Measurements from ENCODE around the gene BEST4.
"Not testable (repeated sequence)": the region's sequence is repeated elsewhere in the genome, so short reads cannot be mapped to it uniquely, and the experiment has no call there.

Gene BEST4

DNA sequence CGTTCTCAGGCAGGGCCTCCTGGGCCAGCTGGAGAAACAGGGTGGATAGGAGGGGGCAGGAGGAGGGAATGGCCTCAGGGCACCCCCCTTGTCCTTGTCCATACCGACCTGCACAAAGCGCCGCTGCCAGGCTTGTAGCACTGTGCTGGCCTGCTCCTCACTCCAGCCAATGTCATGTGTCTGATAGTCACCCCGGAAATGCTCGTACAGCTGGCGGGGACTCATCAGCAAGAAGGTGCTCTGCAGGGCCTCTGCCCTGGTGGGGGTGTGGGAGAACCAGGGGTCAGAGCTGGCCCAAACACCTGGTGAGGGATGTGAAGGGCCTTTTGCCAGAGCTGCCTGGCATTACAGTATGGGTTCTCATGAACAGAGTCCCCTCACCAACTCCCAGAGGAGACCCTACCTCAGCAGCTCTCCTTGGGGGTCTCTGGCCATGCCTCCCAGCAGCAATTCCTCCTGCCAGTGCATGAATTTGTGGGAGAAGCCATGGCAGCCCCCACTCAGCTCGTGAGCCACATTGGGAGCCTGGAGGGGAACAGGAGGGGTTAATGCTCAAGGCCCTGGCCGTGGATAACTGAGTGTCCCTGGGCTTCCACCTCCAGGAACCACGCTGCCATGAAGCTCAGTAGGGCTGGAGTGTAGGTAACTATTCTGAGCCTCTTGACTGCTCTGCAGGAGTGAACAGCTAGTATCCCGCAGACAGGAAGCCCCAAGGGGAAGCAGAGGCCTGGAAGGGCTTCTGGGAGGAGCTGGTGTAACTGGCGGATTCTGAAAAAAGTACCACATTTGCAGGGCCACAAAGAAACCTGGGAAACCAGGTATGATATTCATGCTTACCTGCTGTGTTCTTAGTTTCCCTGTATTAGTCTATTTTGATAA lies 41.8 kb upstream of the BEST4 start:
- FAIRE-seq, result no peak
- DNase-seq (ENCODE audit: insufficient read length, low spot score), result no peak
- TF ChIP-seq, protein P1, sequence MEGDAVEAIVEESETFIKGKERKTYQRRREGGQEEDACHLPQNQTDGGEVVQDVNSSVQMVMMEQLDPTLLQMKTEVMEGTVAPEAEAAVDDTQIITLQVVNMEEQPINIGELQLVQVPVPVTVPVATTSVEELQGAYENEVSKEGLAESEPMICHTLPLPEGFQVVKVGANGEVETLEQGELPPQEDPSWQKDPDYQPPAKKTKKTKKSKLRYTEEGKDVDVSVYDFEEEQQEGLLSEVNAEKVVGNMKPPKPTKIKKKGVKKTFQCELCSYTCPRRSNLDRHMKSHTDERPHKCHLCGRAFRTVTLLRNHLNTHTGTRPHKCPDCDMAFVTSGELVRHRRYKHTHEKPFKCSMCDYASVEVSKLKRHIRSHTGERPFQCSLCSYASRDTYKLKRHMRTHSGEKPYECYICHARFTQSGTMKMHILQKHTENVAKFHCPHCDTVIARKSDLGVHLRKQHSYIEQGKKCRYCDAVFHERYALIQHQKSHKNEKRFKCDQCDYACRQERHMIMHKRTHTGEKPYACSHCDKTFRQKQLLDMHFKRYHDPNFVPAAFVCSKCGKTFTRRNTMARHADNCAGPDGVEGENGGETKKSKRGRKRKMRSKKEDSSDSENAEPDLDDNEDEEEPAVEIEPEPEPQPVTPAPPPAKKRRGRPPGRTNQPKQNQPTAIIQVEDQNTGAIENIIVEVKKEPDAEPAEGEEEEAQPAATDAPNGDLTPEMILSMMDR (IDR thresholded peaks at IDR 0.05; ENCODE audit: insufficient read depth, missing control alignments), result no peak

DNA sequence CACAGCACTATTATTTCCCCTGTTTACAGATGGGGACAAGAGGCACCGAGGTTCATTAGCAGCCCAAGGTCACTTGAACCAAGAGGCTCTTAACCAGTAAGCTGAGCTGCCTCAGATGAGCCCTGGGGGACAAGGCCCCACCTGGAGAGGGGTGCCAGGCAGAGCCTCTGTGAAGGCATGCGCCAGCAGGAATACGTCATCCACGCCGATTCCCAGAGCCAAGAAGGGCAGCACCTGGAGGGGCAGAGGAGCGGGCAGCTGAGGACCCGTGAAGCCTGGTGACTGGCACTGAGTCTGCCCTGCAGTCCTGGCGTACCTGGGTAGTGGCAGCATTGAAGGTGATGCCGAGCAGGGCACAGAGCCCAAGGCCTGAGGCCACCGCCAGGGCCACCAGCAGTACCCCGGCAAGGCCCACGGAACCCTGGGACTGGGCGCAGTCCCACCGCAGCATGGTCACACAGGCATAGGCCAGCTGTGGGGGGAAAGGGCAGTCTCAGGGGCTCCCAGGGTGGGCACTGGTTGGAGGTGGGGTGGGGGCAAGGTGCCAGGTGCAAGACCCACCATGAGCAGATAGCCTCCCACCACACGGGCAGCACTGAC lies 41.0 kb upstream of the BEST4 start:
- DNase-seq (ENCODE audit: insufficient read length, low spot score), result no peak
- TF ChIP-seq, protein P1 (IDR thresholded peaks at IDR 0.05; ENCODE audit: insufficient read depth, missing control alignments), result no peak
- no peak for FAIRE-seq

DNA sequence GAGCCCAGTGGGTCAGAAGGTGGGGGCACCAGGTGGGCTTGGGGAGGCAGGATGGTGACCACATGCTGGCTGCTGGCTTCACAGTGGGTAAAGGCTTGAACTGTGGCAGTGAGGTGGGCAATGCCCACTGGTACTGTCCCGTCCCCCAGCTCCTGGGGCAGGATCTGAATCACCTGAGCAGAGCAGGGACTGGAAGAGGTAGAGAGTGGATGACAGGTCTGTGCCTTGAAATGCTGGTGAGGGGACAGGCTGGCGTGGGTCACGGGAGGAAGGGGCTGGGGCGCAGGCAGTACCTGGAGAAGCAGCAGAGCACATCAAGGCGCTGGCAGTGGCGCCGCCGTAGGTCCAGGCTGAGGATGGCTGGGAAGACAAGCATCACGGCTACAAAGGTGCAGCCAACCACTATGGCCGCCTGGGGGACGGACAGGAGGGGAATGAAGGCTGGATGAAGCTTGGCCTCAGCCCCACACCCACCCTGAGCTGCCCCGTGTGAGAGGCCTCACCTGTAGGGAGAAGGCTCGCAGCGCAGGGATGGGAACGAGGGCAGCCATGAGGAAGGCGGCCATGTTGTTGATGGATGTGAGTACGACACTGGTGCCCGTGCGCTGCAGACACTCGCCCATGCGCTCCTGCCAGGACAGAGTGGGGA lies 40.2 kb upstream of the BEST4 start:
- no peak for DNase-seq (ENCODE audit: insufficient read length, low spot score)
- TF ChIP-seq, protein P1 (IDR thresholded peaks at IDR 0.05; ENCODE audit: insufficient read depth, missing control alignments), result no peak
- no peak for FAIRE-seq

DNA sequence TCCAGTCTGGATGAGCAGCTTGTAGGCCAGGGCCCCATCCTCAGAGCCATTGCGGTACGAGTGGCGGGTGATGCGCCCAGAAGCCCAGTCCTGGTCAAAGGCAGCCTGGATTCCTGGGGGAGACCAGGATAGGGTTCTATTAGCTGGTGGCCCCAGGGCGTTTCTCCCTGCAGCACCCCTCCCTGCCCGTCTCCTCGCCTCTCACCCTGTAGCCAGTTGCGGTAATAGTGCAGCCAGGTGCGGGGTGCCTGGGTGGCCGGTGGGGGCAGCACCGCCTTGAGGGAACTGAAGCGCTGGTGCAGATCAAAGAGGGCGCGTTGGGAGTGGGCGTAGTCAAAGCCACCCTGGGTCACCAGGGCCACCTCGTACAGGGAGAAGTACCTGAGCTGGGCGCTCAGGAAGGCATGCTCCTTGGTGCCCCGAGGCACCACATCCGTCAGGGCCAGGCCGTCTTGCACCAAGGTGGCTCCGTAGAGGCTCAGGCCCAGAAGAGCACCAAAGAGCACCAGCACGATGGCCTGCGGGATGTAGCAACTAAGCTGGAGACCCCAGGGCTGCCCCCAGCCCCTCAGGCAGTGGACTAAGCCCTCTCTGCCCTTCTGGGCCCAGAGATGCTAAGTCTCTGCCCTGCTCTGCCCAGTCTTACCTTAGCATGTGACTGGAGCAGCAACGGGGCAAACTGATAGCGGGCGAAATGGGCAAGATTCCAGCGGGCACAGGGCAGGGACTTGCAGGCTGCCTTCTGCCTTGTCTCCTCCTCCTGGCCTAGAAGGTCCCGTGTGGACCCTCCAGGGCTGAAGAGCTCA lies 39.4 kb upstream of the BEST4 start:
- no peak for DNase-seq (ENCODE audit: insufficient read length, low spot score)
- FAIRE-seq, result no peak
- TF ChIP-seq, protein P1 (IDR thresholded peaks at IDR 0.05; ENCODE audit: insufficient read depth, missing control alignments), result no peak

DNA sequence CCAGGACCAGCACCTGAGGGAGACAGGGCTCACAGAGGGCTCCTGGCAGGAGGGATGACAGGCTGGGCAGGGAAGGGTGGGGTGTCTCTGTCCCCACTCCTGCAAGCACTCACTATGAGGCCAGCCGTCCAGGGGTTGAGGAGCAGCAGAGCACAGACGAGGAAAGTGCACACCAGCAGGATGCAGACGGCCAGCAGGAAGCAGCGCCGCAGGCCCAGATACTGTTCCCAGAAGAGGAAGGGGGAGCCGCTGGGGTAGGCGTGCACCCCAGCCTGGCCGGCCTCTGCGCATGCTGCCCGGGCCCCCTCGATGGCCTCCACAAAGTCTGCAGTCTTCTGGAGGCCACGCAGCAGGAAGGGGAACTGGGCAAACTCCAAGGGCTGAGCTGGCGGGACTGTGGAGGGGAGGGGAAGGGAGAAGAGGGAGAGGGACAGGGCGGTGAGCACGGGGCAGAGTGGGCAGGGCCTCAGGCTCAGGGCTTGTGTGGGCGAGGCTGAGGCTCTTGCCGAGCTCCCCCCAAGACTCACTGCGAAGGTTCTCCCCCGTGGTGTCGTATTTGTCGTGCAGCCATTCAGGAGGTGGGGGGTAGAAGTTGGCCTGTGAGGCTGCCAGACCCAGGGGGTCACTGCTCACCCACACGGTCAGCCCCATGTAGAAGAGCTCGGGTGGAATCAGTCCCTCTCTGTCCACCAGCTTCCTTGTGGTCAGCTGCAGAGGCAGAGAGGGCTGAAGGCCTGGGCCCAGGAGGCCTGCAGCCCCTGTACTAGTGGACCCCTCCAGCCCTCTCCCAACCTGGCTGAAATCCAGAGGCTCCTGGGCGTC lies 38.6 kb upstream of the BEST4 start:
- DNase-seq (ENCODE audit: insufficient read length, low spot score) (no peak), FAIRE-seq (no peak)
- TF ChIP-seq, protein P1 (IDR thresholded peaks at IDR 0.05; ENCODE audit: insufficient read depth, missing control alignments), result no peak

DNA sequence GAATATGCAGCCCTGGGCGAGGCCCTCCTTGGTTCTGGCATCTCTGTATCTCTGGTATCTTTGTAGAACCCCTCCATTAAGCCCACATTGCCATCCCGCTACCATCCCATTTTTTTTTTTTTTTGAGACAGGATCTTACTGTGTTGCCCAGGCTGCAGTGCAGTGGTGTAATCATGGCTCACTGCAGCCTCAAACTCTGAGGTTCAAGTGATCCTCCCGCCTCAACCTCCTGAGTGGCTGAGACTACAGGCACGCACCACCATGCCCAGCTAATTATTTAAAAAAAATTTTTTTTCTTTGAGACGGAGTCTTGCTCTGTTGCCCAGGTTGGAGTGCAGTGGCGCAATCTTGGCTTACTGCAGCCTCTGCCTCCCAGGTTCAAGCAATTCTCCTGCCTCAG lies 36.4 kb upstream of the BEST4 start:
- not testable (repeated sequence) for FAIRE-seq; DNase-seq (ENCODE audit: insufficient read length, low spot score)
